ENCODE data around the gene BCAR1. TPM values are rescaled to one million over a fixed set of nuclear protein-coding genes. Genes with fewer than 3 reads are reported as not detected.

Gene BCAR1
- total and polyA plus RNA-seq, 2 of the 13 experiments (the other 11 are each of a cell fraction or from before 2014, with no cell fraction given): 48.1 to 51.7 TPM

DNA sequence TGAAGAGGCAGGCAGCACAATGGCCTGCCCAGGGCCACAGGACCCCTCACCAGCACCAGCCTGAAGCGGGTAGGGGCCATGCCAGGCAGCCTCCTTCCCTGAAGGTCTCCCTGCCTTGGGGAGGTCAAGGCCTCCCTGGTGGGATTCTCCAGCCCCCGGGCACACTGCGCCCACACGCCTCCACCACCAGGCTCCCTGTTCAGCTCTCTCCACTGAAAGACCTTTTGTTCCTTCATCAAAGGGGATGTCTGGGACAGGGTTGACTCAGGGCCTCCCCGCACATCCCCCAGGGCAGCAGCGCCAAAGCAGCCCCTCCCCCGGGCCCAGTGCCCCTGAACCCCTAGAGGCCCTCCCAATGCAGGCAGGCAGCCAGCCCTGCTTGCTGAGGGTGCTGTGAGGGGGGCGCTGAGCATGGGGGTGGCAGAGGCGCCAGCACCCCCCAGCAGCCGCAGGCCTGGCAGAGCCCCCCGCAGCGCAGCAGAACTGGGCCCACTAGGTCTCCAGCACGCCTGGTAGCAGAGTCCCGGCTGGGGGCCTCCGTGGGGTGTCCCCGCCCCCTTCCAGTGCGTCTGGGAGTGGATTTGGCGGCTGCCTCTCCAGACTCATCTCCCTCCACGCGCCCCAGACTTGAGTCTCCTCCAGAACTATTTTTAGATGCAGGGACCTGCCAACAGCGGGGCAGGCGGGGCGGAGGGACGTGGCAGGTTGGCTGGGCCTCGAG is 13.1 kb downstream of the BCAR1 start (continued):
- TF ChIP-seq KLF11 (CRISPR knock-in tag; IDR thresholded peaks at IDR 0.05) (no peak), EED (CRISPR knock-in tag; IDR thresholded peaks at IDR 0.05) (no peak), ZBTB21 (CRISPR knock-in tag; IDR thresholded peaks at IDR 0.05) (no peak), KLF6 (CRISPR knock-in tag; IDR thresholded peaks at IDR 0.05) (no peak), CCAR2 (optimal IDR thresholded peaks at IDR 0.05; ENCODE audit: low read depth, low read length) (peak; percentile 25), ATM (IDR thresholded peaks at IDR 0.05; ENCODE audit: borderline replicate concordance) (no peak), GATA4 (IDR thresholded peaks at IDR 0.05; ENCODE audit: borderline replicate concordance, low read depth) (no peak), MYC (CRISPR knock-in tag; IDR thresholded peaks at IDR 0.05; ENCODE audit: borderline replicate concordance) (no peak; the same call in 1 of the 2 replicates), CBX5 (CRISPR knock-in tag; IDR thresholded peaks at IDR 0.05; ENCODE audit: borderline replicate concordance) (no peak; the same call in 1 of the 2 replicates), ZKSCAN1 (IDR thresholded peaks at IDR 0.05; ENCODE audit: low read length) (no peak), KLF15 (CRISPR knock-in tag; IDR thresholded peaks at IDR 0.05; ENCODE audit: borderline replicate concordance) (no peak), GFI1 (CRISPR knock-in tag; IDR thresholded peaks at IDR 0.05; ENCODE audit: borderline replicate concordance) (no peak), NBN (conservative IDR thresholded peaks at IDR 0.05) (no peak), ZNF225 (CRISPR knock-in tag; IDR thresholded peaks at IDR 0.05) (no peak), HOXA9 (CRISPR knock-in tag; IDR thresholded peaks at IDR 0.05; ENCODE audit: borderline replicate concordance) (no peak)
- TF ChIP-seq, protein P1, sequence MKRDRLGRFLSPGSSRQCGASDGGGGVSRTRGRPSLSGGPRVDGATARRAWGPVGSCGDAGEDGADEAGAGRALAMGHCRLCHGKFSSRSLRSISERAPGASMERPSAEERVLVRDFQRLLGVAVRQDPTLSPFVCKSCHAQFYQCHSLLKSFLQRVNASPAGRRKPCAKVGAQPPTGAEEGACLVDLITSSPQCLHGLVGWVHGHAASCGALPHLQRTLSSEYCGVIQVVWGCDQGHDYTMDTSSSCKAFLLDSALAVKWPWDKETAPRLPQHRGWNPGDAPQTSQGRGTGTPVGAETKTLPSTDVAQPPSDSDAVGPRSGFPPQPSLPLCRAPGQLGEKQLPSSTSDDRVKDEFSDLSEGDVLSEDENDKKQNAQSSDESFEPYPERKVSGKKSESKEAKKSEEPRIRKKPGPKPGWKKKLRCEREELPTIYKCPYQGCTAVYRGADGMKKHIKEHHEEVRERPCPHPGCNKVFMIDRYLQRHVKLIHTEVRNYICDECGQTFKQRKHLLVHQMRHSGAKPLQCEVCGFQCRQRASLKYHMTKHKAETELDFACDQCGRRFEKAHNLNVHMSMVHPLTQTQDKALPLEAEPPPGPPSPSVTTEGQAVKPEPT (CRISPR knock-in tag; IDR thresholded peaks at IDR 0.05; ENCODE audit: low read depth): no peak
- TF ChIP-seq, protein P2, sequence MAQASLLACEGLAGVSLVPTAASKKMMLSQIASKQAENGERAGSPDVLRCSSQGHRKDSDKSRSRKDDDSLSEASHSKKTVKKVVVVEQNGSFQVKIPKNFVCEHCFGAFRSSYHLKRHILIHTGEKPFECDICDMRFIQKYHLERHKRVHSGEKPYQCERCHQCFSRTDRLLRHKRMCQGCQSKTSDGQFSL (CRISPR knock-in tag; IDR thresholded peaks at IDR 0.05): no peak
- TF ChIP-seq, protein P3, sequence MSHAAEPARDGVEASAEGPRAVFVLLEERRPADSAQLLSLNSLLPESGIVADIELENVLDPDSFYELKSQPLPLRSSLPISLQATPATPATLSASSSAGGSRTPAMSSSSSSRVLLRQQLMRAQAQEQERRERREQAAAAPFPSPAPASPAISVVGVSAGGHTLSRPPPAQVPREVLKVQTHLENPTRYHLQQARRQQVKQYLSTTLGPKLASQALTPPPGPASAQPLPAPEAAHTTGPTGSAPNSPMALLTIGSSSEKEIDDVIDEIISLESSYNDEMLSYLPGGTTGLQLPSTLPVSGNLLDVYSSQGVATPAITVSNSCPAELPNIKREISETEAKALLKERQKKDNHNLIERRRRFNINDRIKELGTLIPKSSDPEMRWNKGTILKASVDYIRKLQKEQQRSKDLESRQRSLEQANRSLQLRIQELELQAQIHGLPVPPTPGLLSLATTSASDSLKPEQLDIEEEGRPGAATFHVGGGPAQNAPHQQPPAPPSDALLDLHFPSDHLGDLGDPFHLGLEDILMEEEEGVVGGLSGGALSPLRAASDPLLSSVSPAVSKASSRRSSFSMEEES (CRISPR knock-in tag; IDR thresholded peaks at IDR 0.05): no peak
- TF ChIP-seq, protein P4, sequence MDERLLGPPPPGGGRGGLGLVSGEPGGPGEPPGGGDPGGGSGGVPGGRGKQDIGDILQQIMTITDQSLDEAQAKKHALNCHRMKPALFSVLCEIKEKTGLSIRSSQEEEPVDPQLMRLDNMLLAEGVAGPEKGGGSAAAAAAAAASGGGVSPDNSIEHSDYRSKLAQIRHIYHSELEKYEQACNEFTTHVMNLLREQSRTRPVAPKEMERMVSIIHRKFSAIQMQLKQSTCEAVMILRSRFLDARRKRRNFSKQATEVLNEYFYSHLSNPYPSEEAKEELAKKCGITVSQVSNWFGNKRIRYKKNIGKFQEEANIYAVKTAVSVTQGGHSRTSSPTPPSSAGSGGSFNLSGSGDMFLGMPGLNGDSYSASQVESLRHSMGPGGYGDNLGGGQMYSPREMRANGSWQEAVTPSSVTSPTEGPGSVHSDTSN (CRISPR knock-in tag; IDR thresholded peaks at IDR 0.05): no peak
- TF ChIP-seq, protein P5, sequence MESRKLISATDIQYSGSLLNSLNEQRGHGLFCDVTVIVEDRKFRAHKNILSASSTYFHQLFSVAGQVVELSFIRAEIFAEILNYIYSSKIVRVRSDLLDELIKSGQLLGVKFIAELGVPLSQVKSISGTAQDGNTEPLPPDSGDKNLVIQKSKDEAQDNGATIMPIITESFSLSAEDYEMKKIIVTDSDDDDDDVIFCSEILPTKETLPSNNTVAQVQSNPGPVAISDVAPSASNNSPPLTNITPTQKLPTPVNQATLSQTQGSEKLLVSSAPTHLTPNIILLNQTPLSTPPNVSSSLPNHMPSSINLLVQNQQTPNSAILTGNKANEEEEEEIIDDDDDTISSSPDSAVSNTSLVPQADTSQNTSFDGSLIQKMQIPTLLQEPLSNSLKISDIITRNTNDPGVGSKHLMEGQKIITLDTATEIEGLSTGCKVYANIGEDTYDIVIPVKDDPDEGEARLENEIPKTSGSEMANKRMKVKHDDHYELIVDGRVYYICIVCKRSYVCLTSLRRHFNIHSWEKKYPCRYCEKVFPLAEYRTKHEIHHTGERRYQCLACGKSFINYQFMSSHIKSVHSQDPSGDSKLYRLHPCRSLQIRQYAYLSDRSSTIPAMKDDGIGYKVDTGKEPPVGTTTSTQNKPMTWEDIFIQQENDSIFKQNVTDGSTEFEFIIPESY (CRISPR knock-in tag; IDR thresholded peaks at IDR 0.05): peak; percentile 98
- TF ChIP-seq, protein P6, sequence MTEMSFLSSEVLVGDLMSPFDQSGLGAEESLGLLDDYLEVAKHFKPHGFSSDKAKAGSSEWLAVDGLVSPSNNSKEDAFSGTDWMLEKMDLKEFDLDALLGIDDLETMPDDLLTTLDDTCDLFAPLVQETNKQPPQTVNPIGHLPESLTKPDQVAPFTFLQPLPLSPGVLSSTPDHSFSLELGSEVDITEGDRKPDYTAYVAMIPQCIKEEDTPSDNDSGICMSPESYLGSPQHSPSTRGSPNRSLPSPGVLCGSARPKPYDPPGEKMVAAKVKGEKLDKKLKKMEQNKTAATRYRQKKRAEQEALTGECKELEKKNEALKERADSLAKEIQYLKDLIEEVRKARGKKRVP (CRISPR knock-in tag; IDR thresholded peaks at IDR 0.05): no peak

Measured in HepG2 (cell line).